ENCODE results near the gene UPF1.
"Not testable (repeated sequence)": the region's sequence is repeated elsewhere in the genome, so short reads cannot be mapped to it uniquely, and the experiment has no call there.

UPF1 gene

GRCh38 chr19:18896421-18896841 lies 64.7 kb downstream of the UPF1 start:
- no peak for DNase-seq (ENCODE audit: extremely low read depth in 1 of 2, low read depth in 1 of 2)

GRCh38 chr19:18897094-18898029 lies 65.6 kb downstream of the UPF1 start:
- DNase-seq (ENCODE audit: extremely low read depth in 1 of 2, low read depth in 1 of 2) = no peak

- DNase-seq (ENCODE audit: extremely low read depth in 1 of 2, low read depth in 1 of 2) = no peak
Observed at GRCh38 chr19:18898081-18898606, 66.4 kb downstream of the UPF1 start.

GRCh38 chr19:18898607-18899408 lies 67.0 kb downstream of the UPF1 start:
- DNase-seq (ENCODE audit: extremely low read depth in 1 of 2, low read depth in 1 of 2) = no peak

GRCh38 chr19:18899624-18900560 lies 68.1 kb downstream of the UPF1 start:
- no peak for DNase-seq (ENCODE audit: extremely low read depth in 1 of 2, low read depth in 1 of 2)

- no peak for DNase-seq (ENCODE audit: extremely low read depth in 1 of 2, low read depth in 1 of 2)
Observed at GRCh38 chr19:18900700-18901481, 69.1 kb downstream of the UPF1 start.

GRCh38 chr19:18901491-18901890 lies 69.7 kb downstream of the UPF1 start:
- DNase-seq (ENCODE audit: extremely low read depth in 1 of 2, low read depth in 1 of 2) = no peak

- not testable (repeated sequence) for DNase-seq (ENCODE audit: extremely low read depth in 1 of 2, low read depth in 1 of 2)
Observed at GRCh38 chr19:18902519-18902918, 70.8 kb downstream of the UPF1 start.

GRCh38 chr19:18903156-18904037 lies 71.6 kb downstream of the UPF1 start:
- DNase-seq (ENCODE audit: extremely low read depth in 1 of 2, low read depth in 1 of 2) = no peak

- DNase-seq (ENCODE audit: extremely low read depth in 1 of 2, low read depth in 1 of 2) = no peak
Observed at GRCh38 chr19:18904334-18905057, 72.7 kb downstream of the UPF1 start.

GRCh38 chr19:18905058-18905456 lies 73.3 kb downstream of the UPF1 start:
- no peak for DNase-seq (ENCODE audit: extremely low read depth in 1 of 2, low read depth in 1 of 2)

- no peak for DNase-seq (ENCODE audit: extremely low read depth in 1 of 2, low read depth in 1 of 2)
Observed at GRCh38 chr19:18905513-18906236, 73.9 kb downstream of the UPF1 start.

- DNase-seq (ENCODE audit: extremely low read depth in 1 of 2, low read depth in 1 of 2) = no peak
Observed at GRCh38 chr19:18906605-18907519, 75.1 kb downstream of the UPF1 start.

GRCh38 chr19:18908917-18909619 lies 77.3 kb downstream of the UPF1 start:
- DNase-seq (ENCODE audit: extremely low read depth in 1 of 2, low read depth in 1 of 2) = no peak

- DNase-seq (ENCODE audit: extremely low read depth in 1 of 2, low read depth in 1 of 2) = no peak
Observed at GRCh38 chr19:18910010-18910409, 78.3 kb downstream of the UPF1 start.
